GM12801 (cell line): ENCODE results near the gene SLC12A9.

Experiments used
- TF ChIP-seq, protein P1 (sequence below): IDR thresholded peaks from one replicate; pipeline ENCODE4 v1.5.1; 2011; ENCODE audit warnings: control low read depth; ENCODE audit not compliant: insufficient read length; ENCODE audit errors: extremely low read depth

The SLC12A9 gene

DNA sequence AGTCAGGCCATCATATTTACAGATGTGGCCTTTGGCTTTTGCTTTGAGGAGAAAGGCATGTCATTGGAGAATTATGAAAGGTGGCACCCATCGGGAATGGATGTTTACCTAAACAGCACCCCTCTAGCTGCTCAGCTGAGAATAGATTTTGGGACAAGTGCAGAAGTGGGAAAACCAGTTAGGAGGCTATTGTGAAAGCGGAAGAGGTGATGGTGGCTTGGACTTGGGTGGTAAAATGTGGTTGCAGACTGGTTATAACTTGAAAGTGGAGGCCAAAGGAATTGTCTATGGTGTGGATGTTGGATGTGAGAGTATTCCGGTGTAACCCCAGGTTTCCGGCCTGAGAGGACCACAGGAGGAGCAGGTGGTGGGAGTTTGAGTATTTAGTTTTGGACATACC lies 5.2 kb upstream of the SLC12A9 start:
- TF ChIP-seq, protein P1, sequence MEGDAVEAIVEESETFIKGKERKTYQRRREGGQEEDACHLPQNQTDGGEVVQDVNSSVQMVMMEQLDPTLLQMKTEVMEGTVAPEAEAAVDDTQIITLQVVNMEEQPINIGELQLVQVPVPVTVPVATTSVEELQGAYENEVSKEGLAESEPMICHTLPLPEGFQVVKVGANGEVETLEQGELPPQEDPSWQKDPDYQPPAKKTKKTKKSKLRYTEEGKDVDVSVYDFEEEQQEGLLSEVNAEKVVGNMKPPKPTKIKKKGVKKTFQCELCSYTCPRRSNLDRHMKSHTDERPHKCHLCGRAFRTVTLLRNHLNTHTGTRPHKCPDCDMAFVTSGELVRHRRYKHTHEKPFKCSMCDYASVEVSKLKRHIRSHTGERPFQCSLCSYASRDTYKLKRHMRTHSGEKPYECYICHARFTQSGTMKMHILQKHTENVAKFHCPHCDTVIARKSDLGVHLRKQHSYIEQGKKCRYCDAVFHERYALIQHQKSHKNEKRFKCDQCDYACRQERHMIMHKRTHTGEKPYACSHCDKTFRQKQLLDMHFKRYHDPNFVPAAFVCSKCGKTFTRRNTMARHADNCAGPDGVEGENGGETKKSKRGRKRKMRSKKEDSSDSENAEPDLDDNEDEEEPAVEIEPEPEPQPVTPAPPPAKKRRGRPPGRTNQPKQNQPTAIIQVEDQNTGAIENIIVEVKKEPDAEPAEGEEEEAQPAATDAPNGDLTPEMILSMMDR: no peak

DNA sequence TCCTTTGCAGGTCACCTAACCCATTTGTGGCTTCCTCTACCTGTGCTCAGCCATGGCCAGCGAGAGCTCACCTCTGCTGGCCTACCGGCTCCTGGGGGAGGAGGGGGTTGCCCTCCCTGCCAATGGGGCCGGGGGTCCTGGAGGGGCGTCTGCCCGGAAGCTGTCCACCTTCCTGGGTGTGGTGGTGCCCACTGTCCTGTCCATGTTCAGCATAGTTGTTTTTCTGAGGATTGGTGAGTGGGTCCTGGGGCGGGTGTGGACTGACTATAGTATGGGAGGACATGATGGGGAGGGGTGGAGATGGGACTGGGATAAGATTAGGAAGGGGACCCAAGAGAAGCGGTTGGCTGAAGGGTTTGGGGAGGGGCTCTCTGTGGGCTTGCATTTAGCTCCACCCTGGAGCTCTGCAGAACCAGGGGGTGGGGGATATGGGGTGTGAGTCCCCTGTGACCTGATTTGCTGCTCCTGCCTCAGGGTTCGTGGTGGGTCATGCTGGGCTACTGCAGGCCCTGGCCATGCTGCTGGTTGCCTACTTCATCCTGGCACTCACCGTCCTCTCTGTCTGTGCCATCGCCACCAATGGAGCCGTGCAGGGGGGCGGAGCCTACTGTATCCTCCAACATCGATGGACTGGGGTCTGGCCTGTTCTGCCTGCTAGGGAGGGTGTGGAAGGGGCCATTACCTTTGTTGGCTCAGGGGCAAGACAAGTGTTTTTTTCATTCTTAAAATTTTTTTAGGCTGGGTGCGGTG lies 1.8 kb downstream of the SLC12A9 start:
- TF ChIP-seq, protein P1: no peak

DNA sequence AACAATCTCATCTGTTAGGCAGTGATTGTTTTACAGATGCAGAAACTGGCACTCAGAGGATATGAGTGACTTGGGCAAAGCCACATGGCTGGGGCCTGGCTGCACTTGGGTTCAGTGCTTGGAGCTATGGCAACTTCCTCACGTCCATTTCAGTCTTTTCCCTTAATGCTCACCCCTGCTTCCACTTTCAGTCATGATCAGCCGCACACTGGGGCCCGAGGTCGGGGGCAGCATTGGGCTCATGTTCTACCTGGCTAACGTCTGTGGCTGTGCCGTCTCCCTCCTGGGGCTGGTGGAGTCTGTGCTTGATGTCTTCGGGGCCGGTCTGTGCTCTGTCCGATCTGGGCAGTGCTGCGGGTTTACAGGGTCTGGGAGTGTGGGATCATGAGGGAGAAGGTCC lies 3.0 kb downstream of the SLC12A9 start:
- TF ChIP-seq, protein P1: no peak

DNA sequence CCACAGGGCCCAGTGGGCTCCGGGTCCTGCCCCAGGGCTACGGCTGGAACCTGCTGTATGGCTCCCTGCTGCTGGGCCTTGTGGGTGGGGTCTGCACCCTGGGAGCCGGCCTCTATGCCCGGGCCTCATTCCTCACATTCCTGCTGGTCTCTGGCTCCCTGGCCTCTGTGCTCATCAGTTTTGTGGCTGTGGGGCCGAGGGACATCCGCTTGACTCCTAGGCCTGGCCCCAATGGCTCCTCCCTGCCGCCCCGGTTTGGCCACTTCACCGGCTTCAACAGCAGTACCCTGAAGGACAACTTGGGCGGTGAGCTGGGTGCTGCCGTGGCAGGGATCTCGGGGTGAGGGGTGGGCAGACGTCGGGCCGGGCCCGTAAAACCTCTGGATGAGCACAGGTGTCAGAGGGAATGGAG lies 4.4 kb downstream of the SLC12A9 start:
- TF ChIP-seq, protein P1: no peak

DNA sequence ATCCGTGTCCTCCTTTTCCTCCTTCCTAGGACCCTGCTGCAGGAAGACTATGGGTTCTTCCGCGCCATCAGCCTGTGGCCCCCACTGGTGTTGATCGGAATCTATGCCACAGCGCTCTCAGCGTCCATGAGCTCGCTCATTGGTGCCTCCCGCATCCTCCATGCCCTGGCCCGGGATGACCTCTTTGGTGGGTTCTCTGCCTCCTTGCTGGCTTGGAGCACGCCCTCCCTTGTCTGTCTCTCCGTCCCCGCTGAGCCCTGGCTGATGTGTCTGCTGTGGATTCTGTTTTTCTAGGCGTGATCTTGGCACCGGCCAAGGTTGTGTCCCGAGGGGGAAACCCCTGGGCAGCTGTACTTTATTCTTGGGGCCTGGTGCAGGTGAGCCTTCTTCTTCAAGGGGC lies 7.3 kb downstream of the SLC12A9 start:
- TF ChIP-seq, protein P1: no peak

DNA sequence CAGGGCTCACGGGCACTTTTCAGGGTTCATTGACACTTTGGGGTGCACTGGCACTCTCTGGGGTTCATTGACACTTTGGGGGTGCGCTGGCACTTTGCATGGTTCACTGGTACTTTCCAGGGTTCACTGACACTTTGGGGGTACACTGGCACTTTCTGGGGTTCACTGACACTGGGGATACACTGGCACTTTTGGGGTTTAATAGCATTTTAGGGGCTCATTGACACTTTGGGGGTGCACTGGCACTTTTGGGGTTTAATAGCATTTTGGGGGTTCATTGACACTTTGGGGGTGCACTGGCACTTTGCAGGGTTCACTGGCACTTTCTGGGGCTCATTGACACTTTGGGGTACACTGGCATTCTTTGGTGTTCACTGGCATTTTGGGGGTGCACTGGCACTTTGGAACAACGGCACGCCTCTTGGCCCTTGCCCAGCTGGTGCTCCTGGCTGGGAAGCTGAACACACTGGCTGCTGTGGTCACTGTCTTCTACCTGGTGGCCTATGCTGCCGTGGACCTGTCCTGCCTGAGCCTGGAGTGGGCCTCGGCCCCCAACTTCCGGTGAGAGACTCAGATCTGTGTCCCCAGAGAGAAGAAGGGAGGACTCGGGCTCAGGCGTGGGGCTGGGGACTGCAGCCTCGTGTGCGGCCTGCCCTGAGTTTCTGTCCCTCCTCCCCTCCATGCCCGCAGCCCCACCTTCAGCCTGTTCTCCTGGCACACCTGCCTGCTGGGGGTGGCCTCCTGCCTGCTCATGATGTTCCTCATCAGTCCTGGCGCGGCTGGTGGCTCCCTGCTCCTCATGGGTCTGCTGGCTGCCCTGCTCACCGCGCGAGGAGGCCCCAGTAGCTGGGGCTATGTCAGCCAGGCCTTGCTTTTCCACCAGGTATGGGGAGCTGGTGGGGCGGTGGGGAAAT lies 8.4 kb downstream of the SLC12A9 start:
- TF ChIP-seq, protein P1: no peak

DNA sequence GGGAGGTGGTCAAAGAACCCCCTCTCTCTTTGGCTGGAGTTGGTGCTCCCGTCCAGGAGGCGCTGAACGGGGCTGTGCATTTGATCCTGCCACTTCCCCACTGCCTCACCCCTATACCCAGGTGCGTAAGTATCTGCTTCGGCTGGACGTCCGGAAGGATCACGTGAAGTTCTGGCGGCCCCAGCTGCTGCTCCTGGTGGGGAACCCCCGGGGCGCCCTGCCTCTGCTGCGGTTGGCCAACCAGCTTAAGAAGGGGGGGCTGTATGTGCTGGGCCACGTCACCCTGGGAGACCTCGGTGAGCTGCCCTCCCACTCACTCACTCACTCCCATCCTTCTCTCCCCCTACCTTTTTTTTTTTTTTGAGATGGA lies 9.1 kb downstream of the SLC12A9 start:
- TF ChIP-seq, protein P1: no peak
